ENCODE data around the gene LHX3. TPM values are rescaled to one million over a fixed set of nuclear protein-coding genes. Genes with fewer than 3 reads are reported as not detected.

Gene LHX3
- polyA plus RNA-seq, 1 donor from 2014 or later, result not detected

GRCh38 chr9:136175616-136176197, 29.2 kb downstream of the LHX3 start:
- Histone ChIP-seq H3K36me3 (ENCODE audit: insufficient read depth, low read length) (no peaks in the 10 kb centered on the region), H2AFZ (ENCODE audit: low read depth, low read length) (no peak overlapping the region), H3K9me2 (ENCODE audit: insufficient read depth, low read length) (no peaks in the 10 kb centered on the region), H3K4me3 (ENCODE audit: low read length) (no peak overlapping the region), H4K20me1 (ENCODE audit: insufficient read depth) (no peaks in the 10 kb centered on the region), H3F3A (ENCODE audit: insufficient read depth, low read length, poor library complexity, severe bottlenecking) (no peaks in the 10 kb centered on the region), H3K9me3 (ENCODE audit: low read length) (no peaks in the 10 kb centered on the region), H3K27ac (ENCODE audit: low read length) (no peak overlapping the region), H3K27me3 (ENCODE audit: insufficient read depth, low read depth, low read length) (no peaks in the 10 kb centered on the region), H3K9ac (ENCODE audit: low read length) (no peak overlapping the region), H3K4me2 (ENCODE audit: low read length) (no peak overlapping the region), H3K79me2 (replicated peaks; ENCODE audit: insufficient read depth, low read length) (no peaks in the 10 kb centered on the region)
- TF ChIP-seq EZH2 (IDR thresholded peaks at IDR 0.05; ENCODE audit: borderline replicate concordance, insufficient read depth, low read length, poor library complexity, severe bottlenecking) (no peak), SMC3 (conservative IDR thresholded peaks at IDR 0.05; ENCODE audit: poor library complexity) (no peak), EP300 (conservative IDR thresholded peaks at IDR 0.05; ENCODE audit: poor library complexity, severe bottlenecking) (no peak), MXI1 (conservative IDR thresholded peaks at IDR 0.05; ENCODE audit: poor library complexity, severe bottlenecking) (no peak), POLR2AphosphoS5 (IDR thresholded peaks at IDR 0.05) (no peak), RAD21 (conservative IDR thresholded peaks at IDR 0.05) (no peak), TAF1 (IDR thresholded peaks at IDR 0.05; ENCODE audit: low read depth) (no peak)
- TF ChIP-seq, protein P1, sequence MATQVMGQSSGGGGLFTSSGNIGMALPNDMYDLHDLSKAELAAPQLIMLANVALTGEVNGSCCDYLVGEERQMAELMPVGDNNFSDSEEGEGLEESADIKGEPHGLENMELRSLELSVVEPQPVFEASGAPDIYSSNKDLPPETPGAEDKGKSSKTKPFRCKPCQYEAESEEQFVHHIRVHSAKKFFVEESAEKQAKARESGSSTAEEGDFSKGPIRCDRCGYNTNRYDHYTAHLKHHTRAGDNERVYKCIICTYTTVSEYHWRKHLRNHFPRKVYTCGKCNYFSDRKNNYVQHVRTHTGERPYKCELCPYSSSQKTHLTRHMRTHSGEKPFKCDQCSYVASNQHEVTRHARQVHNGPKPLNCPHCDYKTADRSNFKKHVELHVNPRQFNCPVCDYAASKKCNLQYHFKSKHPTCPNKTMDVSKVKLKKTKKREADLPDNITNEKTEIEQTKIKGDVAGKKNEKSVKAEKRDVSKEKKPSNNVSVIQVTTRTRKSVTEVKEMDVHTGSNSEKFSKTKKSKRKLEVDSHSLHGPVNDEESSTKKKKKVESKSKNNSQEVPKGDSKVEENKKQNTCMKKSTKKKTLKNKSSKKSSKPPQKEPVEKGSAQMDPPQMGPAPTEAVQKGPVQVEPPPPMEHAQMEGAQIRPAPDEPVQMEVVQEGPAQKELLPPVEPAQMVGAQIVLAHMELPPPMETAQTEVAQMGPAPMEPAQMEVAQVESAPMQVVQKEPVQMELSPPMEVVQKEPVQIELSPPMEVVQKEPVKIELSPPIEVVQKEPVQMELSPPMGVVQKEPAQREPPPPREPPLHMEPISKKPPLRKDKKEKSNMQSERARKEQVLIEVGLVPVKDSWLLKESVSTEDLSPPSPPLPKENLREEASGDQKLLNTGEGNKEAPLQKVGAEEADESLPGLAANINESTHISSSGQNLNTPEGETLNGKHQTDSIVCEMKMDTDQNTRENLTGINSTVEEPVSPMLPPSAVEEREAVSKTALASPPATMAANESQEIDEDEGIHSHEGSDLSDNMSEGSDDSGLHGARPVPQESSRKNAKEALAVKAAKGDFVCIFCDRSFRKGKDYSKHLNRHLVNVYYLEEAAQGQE (IDR thresholded peaks at IDR 0.05; ENCODE audit: borderline replicate concordance), result no peak
- TF ChIP-seq, protein P2, sequence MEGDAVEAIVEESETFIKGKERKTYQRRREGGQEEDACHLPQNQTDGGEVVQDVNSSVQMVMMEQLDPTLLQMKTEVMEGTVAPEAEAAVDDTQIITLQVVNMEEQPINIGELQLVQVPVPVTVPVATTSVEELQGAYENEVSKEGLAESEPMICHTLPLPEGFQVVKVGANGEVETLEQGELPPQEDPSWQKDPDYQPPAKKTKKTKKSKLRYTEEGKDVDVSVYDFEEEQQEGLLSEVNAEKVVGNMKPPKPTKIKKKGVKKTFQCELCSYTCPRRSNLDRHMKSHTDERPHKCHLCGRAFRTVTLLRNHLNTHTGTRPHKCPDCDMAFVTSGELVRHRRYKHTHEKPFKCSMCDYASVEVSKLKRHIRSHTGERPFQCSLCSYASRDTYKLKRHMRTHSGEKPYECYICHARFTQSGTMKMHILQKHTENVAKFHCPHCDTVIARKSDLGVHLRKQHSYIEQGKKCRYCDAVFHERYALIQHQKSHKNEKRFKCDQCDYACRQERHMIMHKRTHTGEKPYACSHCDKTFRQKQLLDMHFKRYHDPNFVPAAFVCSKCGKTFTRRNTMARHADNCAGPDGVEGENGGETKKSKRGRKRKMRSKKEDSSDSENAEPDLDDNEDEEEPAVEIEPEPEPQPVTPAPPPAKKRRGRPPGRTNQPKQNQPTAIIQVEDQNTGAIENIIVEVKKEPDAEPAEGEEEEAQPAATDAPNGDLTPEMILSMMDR (IDR thresholded peaks at IDR 0.05; ENCODE audit: poor library complexity, severe bottlenecking), result no peak

DNA sequence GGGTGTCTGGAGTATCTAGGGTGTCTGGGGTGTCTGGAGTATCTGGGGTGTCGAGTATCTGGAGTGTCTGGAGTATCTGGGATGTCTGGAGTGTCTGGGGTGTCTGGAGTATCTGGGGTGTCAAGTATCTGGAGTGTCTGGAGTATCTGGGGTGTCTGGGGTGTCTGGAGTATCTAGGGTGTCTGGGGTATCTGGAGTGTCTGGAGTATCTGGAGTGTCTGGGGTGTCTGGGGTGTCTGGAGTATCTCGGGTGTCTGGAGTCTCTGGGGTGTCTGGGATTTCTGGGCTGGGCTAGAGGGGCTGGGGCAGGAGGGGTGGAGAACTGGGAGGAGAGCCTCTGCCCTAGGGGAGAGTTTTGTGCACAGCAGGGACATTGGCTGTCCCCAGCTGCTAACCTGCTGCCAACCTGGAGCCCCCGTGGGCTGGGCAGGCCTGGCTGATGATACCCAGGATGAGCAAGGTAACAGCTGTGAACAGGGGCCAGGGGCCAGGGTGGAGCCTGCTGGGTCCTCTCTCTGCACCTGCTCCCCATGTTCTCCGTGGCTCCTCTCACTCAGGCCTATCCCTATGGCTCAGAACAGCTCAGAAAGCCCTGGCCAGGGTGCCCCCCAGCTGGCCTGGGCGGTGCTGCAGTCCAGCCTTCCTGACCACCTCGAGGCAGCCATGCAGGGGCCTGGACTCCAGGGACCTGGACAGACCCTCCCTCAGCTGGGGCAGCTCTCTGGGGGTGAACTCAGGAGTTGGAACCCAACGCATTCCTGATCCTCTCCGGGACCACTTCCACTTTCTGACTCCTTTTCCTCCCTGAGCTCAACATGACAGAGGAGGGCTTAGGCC, 29.9 kb downstream of the LHX3 start:
- Histone ChIP-seq H4K20me1 (ENCODE audit: insufficient read depth) (no peaks in the 10 kb centered on the region), H3F3A (ENCODE audit: insufficient read depth, low read length, poor library complexity, severe bottlenecking) (no peaks in the 10 kb centered on the region), H3K4me2 (ENCODE audit: low read length) (no peak overlapping the region), H3K36me3 (ENCODE audit: insufficient read depth, low read length) (no peaks in the 10 kb centered on the region), H3K9ac (ENCODE audit: low read length) (no peak overlapping the region), H3K27me3 (ENCODE audit: insufficient read depth, low read depth, low read length) (no peaks in the 10 kb centered on the region), H3K4me3 (ENCODE audit: low read length) (no peak overlapping the region), H2AFZ (ENCODE audit: low read depth, low read length) (no peak overlapping the region), H3K79me2 (replicated peaks; ENCODE audit: insufficient read depth, low read length) (no peaks in the 10 kb centered on the region), H3K9me3 (ENCODE audit: low read length) (no peaks in the 10 kb centered on the region), H3K27ac (ENCODE audit: low read length) (no peak overlapping the region), H3K9me2 (ENCODE audit: insufficient read depth, low read length) (no peaks in the 10 kb centered on the region)
- TF ChIP-seq EZH2 (IDR thresholded peaks at IDR 0.05; ENCODE audit: borderline replicate concordance, insufficient read depth, low read length, poor library complexity, severe bottlenecking) (no peak), MXI1 (conservative IDR thresholded peaks at IDR 0.05; ENCODE audit: poor library complexity, severe bottlenecking) (no peak), POLR2AphosphoS5 (IDR thresholded peaks at IDR 0.05) (no peak), TAF1 (IDR thresholded peaks at IDR 0.05; ENCODE audit: low read depth) (no peak), SMC3 (conservative IDR thresholded peaks at IDR 0.05; ENCODE audit: poor library complexity) (no peak), RAD21 (conservative IDR thresholded peaks at IDR 0.05) (no peak), EP300 (conservative IDR thresholded peaks at IDR 0.05; ENCODE audit: poor library complexity, severe bottlenecking) (no peak)
- TF ChIP-seq, protein P1 (IDR thresholded peaks at IDR 0.05; ENCODE audit: borderline replicate concordance), result no peak
- TF ChIP-seq, protein P2 (IDR thresholded peaks at IDR 0.05; ENCODE audit: poor library complexity, severe bottlenecking), result no peak
